ENCODE results near the gene PCDHB8.
"Not testable (repeated sequence)": the region's sequence is repeated elsewhere in the genome, so short reads cannot be mapped to it uniquely, and the experiment has no call there.

PCDHB8 gene

DNA sequence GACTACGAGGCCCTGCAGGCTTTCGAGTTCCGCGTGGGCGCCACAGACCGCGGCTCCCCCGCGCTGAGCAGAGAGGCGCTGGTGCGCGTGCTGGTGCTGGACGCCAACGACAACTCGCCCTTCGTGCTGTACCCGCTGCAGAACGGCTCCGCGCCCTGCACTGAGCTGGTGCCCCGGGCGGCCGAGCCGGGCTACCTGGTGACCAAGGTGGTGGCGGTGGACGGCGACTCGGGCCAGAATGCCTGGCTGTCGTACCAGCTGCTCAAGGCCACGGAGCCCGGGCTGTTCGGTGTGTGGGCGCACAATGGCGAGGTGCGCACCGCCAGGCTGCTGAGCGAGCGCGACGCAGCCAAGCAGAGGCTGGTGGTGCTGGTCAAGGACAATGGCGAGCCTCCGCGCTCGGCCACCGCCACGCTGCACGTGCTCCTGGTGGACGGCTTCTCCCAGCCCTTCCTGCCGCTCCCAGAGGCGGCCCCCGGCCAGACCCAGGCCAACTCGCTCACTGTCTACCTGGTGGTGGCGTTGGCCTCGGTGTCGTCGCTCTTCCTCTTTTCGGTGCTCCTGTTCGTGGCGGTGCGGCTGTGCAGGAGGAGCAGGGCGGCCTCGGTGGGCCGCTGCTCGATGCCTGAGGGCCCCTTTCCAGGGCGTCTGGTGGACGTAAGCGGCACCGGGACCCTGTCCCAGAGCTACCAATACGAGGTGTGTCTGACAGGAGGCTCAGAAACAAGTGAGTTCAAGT lies 6.7 kb downstream of the PCDHB8 start:
- H3K4me3 ChIP-seq (ENCODE audit: low read depth, low read length) = not testable (repeated sequence)

DNA sequence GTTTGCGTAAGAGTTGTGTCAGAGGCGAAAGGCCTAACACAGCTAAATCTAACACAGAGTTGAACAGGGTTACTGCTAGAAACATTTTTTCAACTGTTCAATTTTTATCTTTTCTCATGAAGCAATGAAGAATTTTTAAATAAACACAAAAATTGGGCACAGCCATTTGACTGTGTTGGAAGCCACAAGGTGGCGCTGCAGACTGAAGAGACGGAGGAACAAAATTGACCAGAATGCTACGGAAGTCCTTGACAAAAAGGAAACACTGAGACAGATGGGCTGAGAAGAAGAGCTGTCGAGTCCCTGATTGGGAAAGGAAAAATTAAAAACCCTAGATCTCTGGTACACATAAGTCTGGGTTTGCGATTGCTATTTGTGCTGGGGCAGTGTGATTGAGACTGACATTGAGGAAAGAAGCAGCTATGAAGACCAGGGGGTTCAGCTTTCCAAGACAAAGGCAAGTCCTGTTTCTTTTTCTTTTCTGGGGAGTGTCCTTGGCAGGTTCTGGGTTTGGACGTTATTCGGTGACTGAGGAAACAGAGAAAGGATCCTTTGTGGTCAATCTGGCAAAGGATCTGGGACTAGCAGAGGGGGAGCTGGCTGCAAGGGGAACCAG lies 9.4 kb downstream of the PCDHB8 start, which contains the start of gene PCDHB9:
TSS of gene PCDHB9 (plus strand) at position 265 of the 616 bp plus-strand sequence. CDS start at position 423, 158 bp downstream.
- no peak within 1 kb of the TSS for H3K4me3 ChIP-seq (ENCODE audit: low read depth, low read length)

DNA sequence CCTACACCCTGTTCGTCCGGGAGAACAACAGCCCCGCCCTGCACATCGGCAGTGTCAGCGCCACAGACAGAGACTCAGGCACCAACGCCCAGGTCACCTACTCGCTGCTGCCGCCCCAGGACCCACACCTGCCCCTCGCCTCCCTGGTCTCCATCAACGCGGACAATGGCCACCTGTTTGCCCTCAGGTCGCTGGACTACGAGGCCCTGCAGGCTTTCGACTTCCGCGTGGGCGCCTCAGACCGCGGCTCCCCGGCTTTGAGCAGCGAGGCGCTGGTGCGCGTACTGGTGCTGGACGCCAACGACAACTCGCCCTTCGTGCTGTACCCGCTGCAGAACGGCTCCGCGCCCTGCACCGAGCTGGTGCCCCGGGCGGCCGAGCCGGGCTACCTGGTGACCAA lies 11.1 kb downstream of the PCDHB8 start:
- H3K4me3 ChIP-seq (ENCODE audit: low read depth, low read length) = not testable (repeated sequence)

DNA sequence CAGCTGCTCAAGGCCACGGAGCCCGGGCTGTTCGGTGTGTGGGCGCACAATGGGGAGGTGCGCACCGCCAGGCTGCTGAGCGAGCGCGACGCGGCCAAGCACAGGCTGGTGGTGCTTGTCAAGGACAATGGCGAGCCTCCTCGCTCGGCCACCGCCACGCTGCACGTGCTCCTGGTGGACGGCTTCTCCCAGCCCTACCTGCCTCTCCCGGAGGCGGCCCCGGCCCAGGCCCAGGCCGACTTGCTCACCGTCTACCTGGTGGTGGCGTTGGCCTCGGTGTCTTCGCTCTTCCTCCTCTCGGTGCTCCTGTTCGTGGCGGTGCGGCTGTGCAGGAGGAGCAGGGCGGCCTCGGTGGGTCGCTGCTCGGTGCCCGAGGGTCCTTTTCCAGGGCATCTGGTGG lies 11.5 kb downstream of the PCDHB8 start:
- not testable (repeated sequence) for H3K4me3 ChIP-seq (ENCODE audit: low read depth, low read length)

DNA sequence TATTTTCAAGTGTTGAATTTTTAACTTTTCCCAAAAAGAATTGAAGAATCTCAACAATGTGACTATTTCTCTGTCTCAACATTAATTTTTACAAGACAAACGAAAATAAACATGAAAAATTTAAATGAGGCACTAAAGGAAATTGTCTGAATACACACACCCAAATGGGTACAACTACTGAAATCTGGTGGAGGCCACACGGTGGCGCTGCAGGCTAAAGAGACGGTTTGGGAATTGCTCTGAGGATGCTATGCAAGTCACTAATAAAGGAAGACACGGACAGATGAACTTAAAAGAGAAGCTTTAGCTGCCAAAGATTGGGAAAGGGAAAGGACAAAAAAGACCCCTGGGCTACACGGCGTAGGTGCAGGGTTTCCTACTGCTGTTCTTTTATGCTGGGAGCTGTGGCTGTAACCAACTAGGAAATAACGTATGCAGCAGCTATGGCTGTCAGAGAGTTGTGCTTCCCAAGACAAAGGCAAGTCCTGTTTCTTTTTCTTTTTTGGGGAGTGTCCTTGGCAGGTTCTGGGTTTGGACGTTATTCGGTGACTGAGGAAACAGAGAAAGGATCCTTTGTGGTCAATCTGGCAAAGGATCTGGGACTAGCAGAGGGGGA lies 14.6 kb downstream of the PCDHB8 start, which contains the start of gene PCDHB10:
TSS of gene PCDHB10 (plus strand) at position 244 of the 616 bp plus-strand sequence. CDS start at position 444, 200 bp downstream.
- H3K4me3 ChIP-seq (ENCODE audit: low read depth, low read length) = no peak within 1 kb of the TSS

DNA sequence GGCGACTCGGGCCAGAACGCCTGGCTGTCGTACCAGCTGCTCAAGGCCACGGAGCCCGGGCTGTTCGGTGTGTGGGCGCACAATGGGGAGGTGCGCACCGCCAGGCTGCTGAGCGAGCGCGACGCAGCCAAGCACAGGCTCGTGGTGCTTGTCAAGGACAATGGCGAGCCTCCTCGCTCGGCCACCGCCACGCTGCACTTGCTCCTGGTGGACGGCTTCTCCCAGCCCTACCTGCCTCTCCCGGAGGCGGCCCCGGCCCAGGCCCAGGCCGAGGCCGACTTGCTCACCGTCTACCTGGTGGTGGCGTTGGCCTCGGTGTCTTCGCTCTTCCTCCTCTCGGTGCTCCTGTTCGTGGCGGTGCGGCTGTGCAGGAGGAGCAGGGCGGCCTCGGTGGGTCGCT lies 16.7 kb downstream of the PCDHB8 start:
- H3K4me3 ChIP-seq (ENCODE audit: low read depth, low read length) = not testable (repeated sequence)

DNA sequence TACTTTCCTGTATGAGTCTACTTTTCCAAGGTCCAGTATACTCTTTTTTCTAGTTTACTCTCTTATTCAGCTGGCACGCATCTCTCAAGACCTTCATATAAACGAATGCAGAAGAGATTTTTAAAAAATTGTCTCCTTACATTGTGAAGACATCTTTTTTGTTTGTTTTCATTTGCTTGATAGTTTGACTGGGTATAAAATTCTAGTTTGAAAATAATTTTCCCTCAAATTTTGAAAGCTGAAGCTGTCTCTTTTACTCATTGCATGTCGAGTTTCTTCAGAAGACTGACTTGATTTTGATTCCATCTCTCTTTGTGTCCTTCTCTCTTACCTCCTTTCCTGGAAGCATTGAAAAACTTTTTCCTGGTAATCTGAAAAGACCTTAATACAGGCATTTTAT lies 18.8 kb downstream of the PCDHB8 start:
- no peak overlapping the region for H3K4me3 ChIP-seq (ENCODE audit: low read depth, low read length)

DNA sequence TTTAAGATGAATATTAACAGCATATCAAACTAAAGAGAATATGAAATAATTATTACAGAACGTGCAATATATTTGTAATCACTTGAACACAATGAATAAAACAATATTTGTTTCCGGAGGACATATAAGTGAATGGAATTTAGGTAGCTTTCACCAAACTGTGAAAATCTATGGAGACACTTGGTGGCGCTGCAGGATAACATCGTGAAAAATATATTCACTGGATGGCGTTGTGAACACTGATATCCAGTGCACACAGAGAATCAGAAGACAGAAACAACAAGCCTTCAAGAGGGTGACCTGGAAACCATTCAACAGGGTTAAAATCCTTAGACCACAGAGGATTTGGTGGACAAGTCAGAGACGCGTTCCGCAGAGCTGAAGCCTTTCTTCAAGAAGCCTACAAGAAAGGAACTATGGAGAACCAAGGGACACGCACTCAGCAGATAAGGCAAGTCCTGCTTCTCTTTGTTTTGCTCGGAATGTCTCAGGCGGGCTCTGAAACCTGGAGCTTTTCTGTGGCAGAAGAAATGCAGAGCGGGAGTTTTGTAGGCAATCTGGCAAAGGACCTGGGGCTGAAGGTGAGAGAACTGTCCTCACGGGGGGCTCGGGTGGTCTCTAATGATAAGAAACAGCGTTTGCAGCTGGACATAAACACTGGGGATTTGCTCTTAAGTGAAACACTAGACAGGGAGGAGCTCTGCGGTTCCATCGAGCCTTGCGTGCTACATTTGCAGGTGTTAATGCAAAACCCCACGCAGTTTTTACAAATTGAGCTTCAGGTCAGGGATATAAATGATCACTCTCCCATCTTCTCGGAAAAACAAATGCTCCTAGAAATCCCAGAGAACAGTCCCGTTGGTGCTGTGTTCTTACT lies 22.0 kb downstream of the PCDHB8 start, which contains the start of gene PCDHB11:
TSS of gene PCDHB11 (plus strand) at position 269 of the 877 bp plus-strand sequence. CDS start at position 417, 148 bp downstream.
- no peak within 1 kb of the TSS for H3K4me3 ChIP-seq (ENCODE audit: low read depth, low read length)

DNA sequence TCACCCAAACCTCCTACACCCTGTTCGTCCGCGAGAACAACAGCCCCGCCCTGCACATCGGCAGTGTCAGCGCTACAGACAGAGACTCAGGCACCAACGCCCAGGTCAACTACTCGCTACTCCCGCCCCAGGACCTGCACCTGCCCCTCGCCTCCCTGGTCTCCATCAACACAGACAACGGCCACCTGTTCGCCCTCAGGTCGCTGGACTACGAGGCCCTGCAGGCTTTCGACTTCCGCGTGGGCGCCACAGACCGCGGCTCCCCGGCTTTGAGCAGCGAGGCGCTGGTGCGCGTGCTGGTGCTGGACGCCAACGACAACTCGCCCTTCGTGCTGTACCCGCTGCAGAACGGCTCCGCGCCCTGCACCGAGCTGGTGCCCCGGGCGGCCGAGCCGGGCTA lies 23.5 kb downstream of the PCDHB8 start:
- H3K4me3 ChIP-seq (ENCODE audit: low read depth, low read length) = not testable (repeated sequence)

DNA sequence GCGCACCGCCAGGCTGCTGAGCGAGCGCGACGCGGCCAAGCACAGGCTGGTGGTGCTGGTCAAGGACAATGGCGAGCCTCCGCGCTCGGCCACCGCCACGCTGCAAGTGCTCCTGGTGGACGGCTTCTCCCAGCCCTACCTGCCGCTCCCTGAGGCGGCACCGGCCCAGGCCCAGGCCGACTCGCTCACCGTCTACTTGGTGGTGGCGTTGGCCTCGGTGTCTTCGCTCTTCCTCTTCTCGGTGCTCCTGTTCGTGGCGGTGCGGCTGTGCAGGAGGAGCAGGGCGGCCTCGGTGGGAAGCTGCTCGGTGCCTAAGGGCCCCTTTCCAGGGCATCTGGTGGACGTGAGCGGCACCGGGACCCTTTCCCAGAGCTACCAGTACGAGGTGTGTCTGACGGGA lies 24.1 kb downstream of the PCDHB8 start:
- H3K4me3 ChIP-seq (ENCODE audit: low read depth, low read length) = not testable (repeated sequence)

DNA sequence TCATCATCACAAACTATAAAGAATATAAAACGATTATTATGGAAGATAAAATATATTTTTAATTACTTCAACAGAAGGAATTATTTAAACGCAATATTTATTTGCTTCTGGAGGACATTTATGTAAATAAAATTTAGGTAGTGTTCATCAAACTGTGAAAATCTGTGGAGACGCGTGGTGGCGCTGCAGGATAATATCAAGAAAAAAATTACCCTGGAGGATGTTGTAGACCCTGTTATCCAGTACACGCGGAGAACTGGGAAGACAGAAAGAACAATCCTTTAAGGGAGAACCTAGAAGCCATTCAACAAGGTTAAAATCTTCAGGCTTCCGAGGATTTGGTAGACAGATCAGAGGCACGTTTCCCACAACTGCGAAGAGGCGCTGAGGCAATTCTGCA lies 30.9 kb downstream of the PCDHB8 start, which contains the start of gene PCDHB12:
TSS of gene PCDHB12 (plus strand) at position 242 of the 400 bp plus-strand sequence. CDS start 189 bp downstream, outside the sequence.
- no peak within 1 kb of the TSS for H3K4me3 ChIP-seq (ENCODE audit: low read depth, low read length)

DNA sequence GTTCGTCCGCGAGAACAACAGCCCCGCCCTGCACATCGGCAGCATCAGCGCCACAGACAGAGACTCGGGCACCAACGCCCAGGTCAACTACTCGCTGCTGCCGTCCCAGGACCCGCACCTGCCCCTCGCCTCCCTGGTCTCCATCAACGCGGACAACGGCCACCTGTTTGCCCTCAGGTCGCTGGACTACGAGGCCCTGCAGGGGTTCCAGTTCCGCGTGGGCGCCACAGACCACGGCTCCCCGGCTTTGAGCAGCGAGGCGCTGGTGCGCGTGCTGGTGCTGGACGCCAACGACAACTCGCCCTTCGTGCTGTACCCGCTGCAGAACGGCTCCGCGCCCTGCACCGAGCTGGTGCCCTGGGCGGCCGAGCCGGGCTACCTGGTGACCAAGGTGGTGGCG lies 32.7 kb downstream of the PCDHB8 start:
- not testable (repeated sequence) for H3K4me3 ChIP-seq (ENCODE audit: low read depth, low read length)

DNA sequence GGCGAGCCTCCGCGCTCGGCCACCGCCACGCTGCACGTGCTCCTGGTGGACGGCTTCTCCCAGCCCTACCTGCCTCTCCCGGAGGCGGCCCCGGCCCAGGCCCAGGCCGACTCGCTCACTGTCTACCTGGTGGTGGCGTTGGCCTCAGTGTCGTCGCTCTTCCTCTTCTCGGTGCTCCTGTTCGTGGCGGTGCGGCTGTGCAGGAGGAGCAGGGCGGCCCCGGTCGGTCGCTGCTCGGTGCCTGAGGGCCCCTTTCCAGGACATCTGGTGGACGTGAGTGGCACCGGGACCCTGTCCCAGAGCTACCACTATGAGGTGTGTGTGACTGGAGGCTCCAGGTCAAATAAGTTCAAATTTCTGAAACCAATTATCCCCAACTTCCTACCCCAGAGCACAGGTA lies 33.3 kb downstream of the PCDHB8 start:
- H3K4me3 ChIP-seq (ENCODE audit: low read depth, low read length) = not testable (repeated sequence)

DNA sequence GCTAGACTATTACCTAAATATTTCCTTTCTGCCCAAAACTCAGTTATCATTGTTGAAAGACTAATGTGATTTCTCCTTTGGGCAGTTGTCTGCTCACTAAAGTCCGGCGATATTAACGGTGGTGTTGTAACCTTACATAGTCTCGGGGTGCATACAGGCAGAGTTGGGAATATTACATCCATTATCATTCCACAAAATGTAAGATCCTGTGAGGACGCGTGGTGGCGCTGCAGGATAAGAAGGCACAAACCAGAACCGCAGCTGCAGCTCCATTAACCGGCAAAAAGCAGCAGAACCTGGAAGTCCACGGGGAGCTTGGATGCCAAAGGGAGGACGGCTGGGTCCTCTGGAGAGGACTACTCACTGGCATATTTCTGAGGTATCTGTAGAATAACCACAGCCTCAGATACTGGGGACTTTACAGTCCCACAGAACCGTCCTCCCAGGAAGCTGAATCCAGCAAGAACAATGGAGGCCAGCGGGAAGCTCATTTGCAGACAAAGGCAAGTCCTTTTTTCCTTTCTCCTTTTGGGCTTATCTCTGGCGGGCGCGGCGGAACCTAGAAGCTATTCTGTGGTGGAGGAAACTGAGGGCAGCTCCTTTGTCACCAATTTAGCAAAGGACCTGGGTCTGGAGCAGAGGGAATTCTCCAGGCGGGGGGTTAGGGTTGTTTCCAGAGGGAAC lies 36.2 kb downstream of the PCDHB8 start, which contains the start of gene PCDHB13:
TSS of gene PCDHB13 (plus strand) at position 264 of the 684 bp plus-strand sequence. CDS start at position 469, 205 bp downstream.
- H3K4me3 ChIP-seq (ENCODE audit: low read depth, low read length) = not testable (repeated sequence)

DNA sequence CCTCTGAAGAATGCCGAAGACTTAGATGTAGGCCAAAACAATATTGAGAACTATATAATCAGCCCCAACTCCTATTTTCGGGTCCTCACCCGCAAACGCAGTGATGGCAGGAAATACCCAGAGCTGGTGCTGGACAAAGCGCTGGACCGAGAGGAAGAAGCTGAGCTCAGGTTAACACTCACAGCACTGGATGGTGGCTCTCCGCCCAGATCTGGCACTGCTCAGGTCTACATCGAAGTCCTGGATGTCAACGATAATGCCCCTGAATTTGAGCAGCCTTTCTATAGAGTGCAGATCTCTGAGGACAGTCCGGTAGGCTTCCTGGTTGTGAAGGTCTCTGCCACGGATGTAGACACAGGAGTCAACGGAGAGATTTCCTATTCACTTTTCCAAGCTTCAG lies 37.0 kb downstream of the PCDHB8 start:
- not testable (repeated sequence) for H3K4me3 ChIP-seq (ENCODE audit: low read depth, low read length)

DNA sequence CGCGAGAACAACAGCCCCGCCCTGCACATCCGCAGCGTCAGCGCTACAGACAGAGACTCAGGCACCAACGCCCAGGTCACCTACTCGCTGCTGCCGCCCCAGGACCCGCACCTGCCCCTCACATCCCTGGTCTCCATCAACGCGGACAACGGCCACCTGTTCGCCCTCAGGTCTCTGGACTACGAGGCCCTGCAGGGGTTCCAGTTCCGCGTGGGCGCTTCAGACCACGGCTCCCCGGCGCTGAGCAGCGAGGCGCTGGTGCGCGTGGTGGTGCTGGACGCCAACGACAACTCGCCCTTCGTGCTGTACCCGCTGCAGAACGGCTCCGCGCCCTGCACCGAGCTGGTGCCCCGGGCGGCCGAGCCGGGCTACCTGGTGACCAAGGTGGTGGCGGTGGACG lies 37.9 kb downstream of the PCDHB8 start:
- not testable (repeated sequence) for H3K4me3 ChIP-seq (ENCODE audit: low read depth, low read length)

DNA sequence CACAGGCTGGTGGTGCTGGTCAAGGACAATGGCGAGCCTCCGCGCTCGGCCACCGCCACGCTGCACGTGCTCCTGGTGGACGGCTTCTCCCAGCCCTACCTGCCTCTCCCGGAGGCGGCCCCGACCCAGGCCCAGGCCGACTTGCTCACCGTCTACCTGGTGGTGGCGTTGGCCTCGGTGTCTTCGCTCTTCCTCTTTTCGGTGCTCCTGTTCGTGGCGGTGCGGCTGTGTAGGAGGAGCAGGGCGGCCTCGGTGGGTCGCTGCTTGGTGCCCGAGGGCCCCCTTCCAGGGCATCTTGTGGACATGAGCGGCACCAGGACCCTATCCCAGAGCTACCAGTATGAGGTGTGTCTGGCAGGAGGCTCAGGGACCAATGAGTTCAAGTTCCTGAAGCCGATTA lies 38.4 kb downstream of the PCDHB8 start:
- H3K4me3 ChIP-seq (ENCODE audit: low read depth, low read length) = not testable (repeated sequence)

DNA sequence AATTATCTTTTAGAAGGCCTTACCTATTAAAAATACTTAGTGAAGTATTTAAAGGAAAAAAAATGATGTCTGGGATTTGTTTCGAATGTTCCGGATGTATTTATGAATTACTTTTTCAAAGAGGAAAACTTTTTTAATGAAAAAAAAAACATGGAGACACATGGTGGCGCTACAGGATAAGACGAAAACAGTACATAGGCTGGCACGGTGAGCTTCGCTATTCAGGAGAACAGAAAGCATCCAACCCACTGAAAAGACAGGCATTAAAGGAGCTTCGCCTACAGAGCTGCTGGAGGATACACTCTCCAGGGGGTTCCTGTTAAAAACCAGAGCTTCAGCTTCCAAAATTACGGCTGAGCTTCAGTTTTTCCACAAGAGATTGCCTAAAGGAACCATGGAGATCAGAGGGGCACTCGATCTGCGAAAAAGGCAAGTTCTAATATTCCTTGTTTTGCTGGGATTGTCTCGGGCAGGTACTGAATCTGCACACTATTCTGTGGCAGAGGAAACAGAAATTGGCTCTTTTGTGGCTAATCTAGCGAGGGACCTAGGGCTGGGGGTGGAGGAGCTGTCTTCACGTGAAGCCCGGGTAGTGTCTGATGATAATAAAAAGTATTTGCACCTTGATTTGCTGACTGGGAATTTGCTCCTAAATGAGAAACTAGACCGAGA lies 45.7 kb downstream of the PCDHB8 start, which contains the start of gene PCDHB14:
TSS of gene PCDHB14 (plus strand) at position 232 of the 672 bp plus-strand sequence. CDS start at position 395, 163 bp downstream.
- H3K4me3 ChIP-seq (ENCODE audit: low read depth, low read length) = no peak within 1 kb of the TSS

DNA sequence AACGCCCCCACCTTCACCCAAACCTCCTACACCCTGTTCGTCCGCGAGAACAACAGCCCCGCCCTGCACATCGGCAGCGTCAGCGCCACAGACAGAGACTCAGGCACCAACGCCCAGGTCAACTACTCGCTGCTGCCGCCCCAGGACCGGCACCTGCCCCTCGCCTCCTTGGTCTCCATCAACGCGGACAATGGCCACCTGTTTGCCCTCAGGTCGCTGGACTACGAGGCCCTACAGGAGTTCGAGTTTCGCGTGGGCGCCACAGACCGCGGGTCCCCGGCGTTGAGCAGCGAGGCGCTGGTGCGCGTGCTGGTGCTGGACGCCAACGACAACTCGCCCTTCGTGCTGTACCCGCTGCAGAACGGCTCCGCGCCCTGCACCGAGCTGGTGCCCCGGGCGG lies 47.3 kb downstream of the PCDHB8 start:
- H3K4me3 ChIP-seq (ENCODE audit: low read depth, low read length) = not testable (repeated sequence)

Data from iPS-11a (cell line).